Measurements from ENCODE around the gene AQP5. TPM values are rescaled to one million over a fixed set of nuclear protein-coding genes. Genes with fewer than 3 reads are reported as not detected.

AQP5 gene
- total RNA-seq, 2 experiments from 2014 or later: not detected

GRCh38 chr12:49945394-49946080, 16.1 kb upstream of the AQP5 start:
- H3K4me3 Mint-ChIP-seq: peak overlapping the region; percentile 70
- peak; percentile 88 for DNase-seq
- no peaks in the 10 kb centered on the region for H3K9me3 Mint-ChIP-seq (ENCODE audit: insufficient read depth)
- H3K36me3 Mint-ChIP-seq (ENCODE audit: low read depth): no peaks in the 10 kb centered on the region
- ATAC-seq: peak; percentile 99
- peaks cover 24% of the 10 kb centered on the region for H3K4me1 Mint-ChIP-seq (ENCODE audit: low read depth)
- ChIA-PET POLR2A (interaction anchor here (0.7 to 1.6 kb wide), 2 partner anchors 204 to 347 kb away, joined by 3 to 5 read pairs; partner anchors contain the start of gene TMBIM6), CTCF (interaction anchor here (0.5 to 4.6 kb wide), 71 partner anchors 9 to 1236 kb away, joined by 3 to 103 read pairs (median 5); partner anchors contain the start of genes AQP5, AQP6, BCDIN3D and COX14)
- peak overlapping the region; percentile 92 for H3K27ac Mint-ChIP-seq
- no peaks in the 10 kb centered on the region for H3K27me3 Mint-ChIP-seq (ENCODE audit: low read depth)

- CTCF ChIA-PET: interaction anchor here (0.6 to 4.6 kb wide), 60 partner anchors 8 to 642 kb away, joined by 3 to 103 read pairs (median 6); partner anchors contain the start of genes AQP5, AQP6, BCDIN3D and COX14
- Mint-ChIP-seq H3K9me3 (ENCODE audit: insufficient read depth) (no peaks in the 10 kb centered on the region), H3K27me3 (ENCODE audit: low read depth) (no peaks in the 10 kb centered on the region), H3K4me1 (ENCODE audit: low read depth) (peaks cover 24% of the 10 kb centered on the region), H3K4me3 (no peak overlapping the region), H3K36me3 (ENCODE audit: low read depth) (no peaks in the 10 kb centered on the region), H3K27ac (no peak overlapping the region)
- POLR2A ChIA-PET: interaction anchor here (1.6 kb wide), 1 partner anchor 205 kb away, joined by 5 read pairs; the partner anchor contains the start of gene TMBIM6
- no peak for ATAC-seq
- no peak for DNase-seq
Observed at GRCh38 chr12:49946086-49946485, 15.6 kb upstream of the AQP5 start.

GRCh38 chr12:49946497-49946896, 15.2 kb upstream of the AQP5 start:
- no peaks in the 10 kb centered on the region for H3K9me3 Mint-ChIP-seq (ENCODE audit: insufficient read depth)
- DNase-seq (no peak), ATAC-seq (no peak)
- peaks cover 24% of the 10 kb centered on the region for H3K4me1 Mint-ChIP-seq (ENCODE audit: low read depth)
- no peak overlapping the region for H3K4me3 Mint-ChIP-seq
- no peaks in the 10 kb centered on the region for H3K36me3 Mint-ChIP-seq (ENCODE audit: low read depth)
- CTCF ChIA-PET: interaction anchor here (0.6 to 4.6 kb wide), 47 partner anchors 8 to 643 kb away, joined by 3 to 103 read pairs (median 7); partner anchors contain the start of genes AQP5, AQP6, BCDIN3D and COX14
- POLR2A ChIA-PET: interaction anchor here (1.6 kb wide), 1 partner anchor 205 kb away, joined by 5 read pairs; the partner anchor contains the start of gene TMBIM6
- no peak overlapping the region for H3K27ac Mint-ChIP-seq
- no peaks in the 10 kb centered on the region for H3K27me3 Mint-ChIP-seq (ENCODE audit: low read depth)

GRCh38 chr12:49947593-49948226, 14.0 kb upstream of the AQP5 start:
- no peak for ATAC-seq
- POLR2A ChIA-PET: no interaction called here

GRCh38 chr12:49948866-49949845, 12.5 kb upstream of the AQP5 start:
- no peak overlapping the region for H3K4me3 Mint-ChIP-seq
- no peak overlapping the region for H3K27ac Mint-ChIP-seq
- H3K36me3 Mint-ChIP-seq (ENCODE audit: low read depth): no peaks in the 10 kb centered on the region
- no peaks in the 10 kb centered on the region for H3K9me3 Mint-ChIP-seq (ENCODE audit: insufficient read depth)
- no peak for ATAC-seq
- H3K4me1 Mint-ChIP-seq (ENCODE audit: low read depth): peaks cover 14% of the 10 kb centered on the region
- CTCF ChIA-PET: interaction anchor here (0.9 to 4.6 kb wide), 3 partner anchors 18 to 121 kb away, joined by 3 to 103 read pairs (median 9); no protein-coding TSS in a partner anchor
- DNase-seq: no peak
- H3K27me3 Mint-ChIP-seq (ENCODE audit: low read depth): peaks cover 12% of the 10 kb centered on the region
- POLR2A ChIA-PET: no interaction called here

More at GRCh38 chr12:49947593-49948226, 14.0 kb upstream of the AQP5 start:
- no peak overlapping the region for H3K4me3 Mint-ChIP-seq
- DNase-seq: no peak
- no peak overlapping the region for H3K27ac Mint-ChIP-seq
- CTCF ChIA-PET: interaction anchor here (0.9 to 4.6 kb wide), 7 partner anchors 13 to 206 kb away, joined by 3 to 103 read pairs (median 14); partner anchors contain the start of genes AQP5, COX14 and TMBIM6
- H3K9me3 Mint-ChIP-seq (ENCODE audit: insufficient read depth): no peaks in the 10 kb centered on the region
- H3K36me3 Mint-ChIP-seq (ENCODE audit: low read depth): no peaks in the 10 kb centered on the region
- H3K4me1 Mint-ChIP-seq (ENCODE audit: low read depth): peaks cover 20% of the 10 kb centered on the region
- peaks cover 2% of the 10 kb centered on the region for H3K27me3 Mint-ChIP-seq (ENCODE audit: low read depth)

GRCh38 chr12:49949866-49950265, 11.8 kb upstream of the AQP5 start:
- H3K9me3 Mint-ChIP-seq (ENCODE audit: insufficient read depth): no peaks in the 10 kb centered on the region
- ChIA-PET POLR2A (no interaction called here), CTCF (interaction anchor here (0.9 to 1.8 kb wide), 2 partner anchors 17 to 120 kb away, joined by 3 to 9 read pairs; no protein-coding TSS in a partner anchor)
- no peaks in the 10 kb centered on the region for H3K36me3 Mint-ChIP-seq (ENCODE audit: low read depth)
- no peak for ATAC-seq
- peaks cover 13% of the 10 kb centered on the region for H3K4me1 Mint-ChIP-seq (ENCODE audit: low read depth)
- H3K4me3 Mint-ChIP-seq: no peak overlapping the region
- peaks cover 19% of the 10 kb centered on the region for H3K27me3 Mint-ChIP-seq (ENCODE audit: low read depth)
- H3K27ac Mint-ChIP-seq: no peak overlapping the region
- DNase-seq: no peak

GRCh38 chr12:49950273-49951251, 11.1 kb upstream of the AQP5 start, which contains the start of gene AQP2:
Gene AQP2 (plus strand): TSS chr12:49950737. CDS start chr12:49950831, 94 bp downstream.
- ChIA-PET CTCF (interaction anchor here (0.9 to 1.8 kb wide), 3 partner anchors 17 to 119 kb away, joined by 3 to 9 read pairs (median 4); no protein-coding TSS in a partner anchor), POLR2A (no interaction called here)
- Mint-ChIP-seq H3K27ac (no peak within 1 kb of the TSS), H3K9me3 (ENCODE audit: insufficient read depth) (no peaks in the 10 kb centered on the region), H3K27me3 (ENCODE audit: low read depth) (peaks cover 20% of the 10 kb centered on the region), H3K4me1 (ENCODE audit: low read depth) (peaks cover 6% of the 10 kb centered on the region), H3K4me3 (no peak within 1 kb of the TSS), H3K36me3 (ENCODE audit: low read depth) (no peaks in the 10 kb centered on the region)
- no peak for ATAC-seq
- DNase-seq: no peak

- no peak overlapping the region for H3K4me3 Mint-ChIP-seq
- POLR2A ChIA-PET: no interaction called here
- no peak overlapping the region for H3K27ac Mint-ChIP-seq
- ATAC-seq (no peak), DNase-seq (no peak)
- H3K4me1 Mint-ChIP-seq (ENCODE audit: low read depth): peaks cover 5% of the 10 kb centered on the region
- no peaks in the 10 kb centered on the region for H3K9me3 Mint-ChIP-seq (ENCODE audit: insufficient read depth)
- peaks cover 29% of the 10 kb centered on the region for H3K27me3 Mint-ChIP-seq (ENCODE audit: low read depth)
- no peaks in the 10 kb centered on the region for H3K36me3 Mint-ChIP-seq (ENCODE audit: low read depth)
- CTCF ChIA-PET: interaction anchor here (1.1 kb wide), 1 partner anchor 16 kb away, joined by 4 read pairs; no protein-coding TSS in a partner anchor
Observed at GRCh38 chr12:49951411-49952240, 10.0 kb upstream of the AQP5 start.

GRCh38 chr12:49952391-49953055, 9.1 kb upstream of the AQP5 start:
- no peak overlapping the region for H3K27ac Mint-ChIP-seq
- no peak for DNase-seq
- H3K36me3 Mint-ChIP-seq (ENCODE audit: low read depth): no peaks in the 10 kb centered on the region
- POLR2A ChIA-PET: no interaction called here
- H3K27me3 Mint-ChIP-seq (ENCODE audit: low read depth): peaks cover 37% of the 10 kb centered on the region
- ATAC-seq: no peak
- H3K4me1 Mint-ChIP-seq (ENCODE audit: low read depth): peaks cover 5% of the 10 kb centered on the region
- no peak overlapping the region for H3K4me3 Mint-ChIP-seq
- CTCF ChIA-PET: interaction anchor here (1.9 kb wide), 1 partner anchor 16 kb away, joined by 4 read pairs; no protein-coding TSS in a partner anchor
- no peaks in the 10 kb centered on the region for H3K9me3 Mint-ChIP-seq (ENCODE audit: insufficient read depth)

All from activated CD8-positive, alpha-beta T cell treated with anti-CD3 and anti-CD28 coated beads, Interleukin-2, amount 10 ng/mL, durations not matched to agents 7 days and 5 days (primary cell).